ENCODE results near the gene RFX7. TPM values are rescaled to one million over a fixed set of nuclear protein-coding genes. Genes with fewer than 3 reads are reported as not detected.

The RFX7 gene
- total RNA-seq, 1 experiment from 2014 or later: 43.4 TPM

DNA sequence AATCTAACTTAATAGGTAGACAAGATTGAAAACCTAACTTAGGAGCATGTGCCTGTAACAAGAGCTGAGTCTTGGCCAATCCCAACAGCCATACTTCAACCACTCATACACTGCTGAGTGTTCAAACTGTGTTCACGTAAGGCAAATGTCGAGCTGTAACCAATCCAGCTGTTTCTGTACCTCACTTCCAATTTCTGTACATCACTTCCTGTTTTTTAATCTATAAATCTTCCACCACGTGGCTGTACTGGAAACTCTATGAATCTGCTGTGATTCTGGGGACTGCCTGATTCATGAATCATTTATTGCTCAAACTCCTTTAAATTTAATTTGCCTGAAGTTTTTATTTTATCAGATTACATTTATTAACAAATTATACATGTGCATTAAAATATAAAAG is 205.7 kb downstream of the RFX7 start:
- H3K23me2 ChIP-seq (ENCODE audit: insufficient read length, low read depth, low read length, poor library complexity, severe bottlenecking): no peaks in the 10 kb centered on the region
- no peak overlapping the region for H2BK20ac ChIP-seq (ENCODE audit: low read depth, low read length, poor library complexity, severe bottlenecking)
- H3K56ac ChIP-seq (ENCODE audit: insufficient read length, low read depth, low read length): no peak overlapping the region
- H3K27ac ChIP-seq (ENCODE audit: insufficient read length, low read depth, low read length): no peak overlapping the region
- no peak overlapping the region for H2AFZ ChIP-seq (ENCODE audit: low read length)
- no peak overlapping the region for H3K4me2 ChIP-seq (ENCODE audit: insufficient read depth, insufficient read length, low read length)
- H3K23ac ChIP-seq (ENCODE audit: insufficient read length, low read depth, low read length): no peak overlapping the region
- no peak overlapping the region for H2AK5ac ChIP-seq (ENCODE audit: insufficient read length, low read length)
- H4K8ac ChIP-seq (replicated peaks; ENCODE audit: insufficient read length, low read depth, low read length): no peak overlapping the region
- no peak overlapping the region for H4K91ac ChIP-seq (ENCODE audit: insufficient read length, low read depth, low read length)
- no peaks in the 10 kb centered on the region for H3K79me1 ChIP-seq (ENCODE audit: insufficient read depth, low read depth, low read length, poor library complexity, severe bottlenecking)
- Mint-ChIP-seq H3K4me1 (peaks cover 13% of the 10 kb centered on the region in 2 experiments), H3K4me3 (no peak overlapping the region), H3K9me3 (no peaks in the 10 kb centered on the region), H3K36me3 (ENCODE audit: insufficient read depth in 1 of 3, low read depth in 3 of 3) (no peaks in the 10 kb centered on the region), H3K27me3 (ENCODE audit: low read depth) (no peaks in the 10 kb centered on the region; the same call in 1 of the 2 replicates), H3K27ac (no peak overlapping the region)
- DNase-seq: no peak
- no peak overlapping the region for H2BK12ac ChIP-seq (ENCODE audit: insufficient read length, low read depth, low read length)
- peaks cover 3% of the 10 kb centered on the region; the same call in 1 of the 2 replicates for H3K4me1 ChIP-seq (ENCODE audit: insufficient read depth, low read length)
- H2BK5ac ChIP-seq (ENCODE audit: insufficient read length, low read length): no peak overlapping the region
- H3K79me2 ChIP-seq (ENCODE audit: insufficient read depth, low read length): no peaks in the 10 kb centered on the region
- no peak overlapping the region for H2BK120ac ChIP-seq (ENCODE audit: low read depth, low read length, poor library complexity, severe bottlenecking)
- no peak overlapping the region for H3T11ph ChIP-seq (ENCODE audit: low read length)
- TF ChIP-seq, protein P1, sequence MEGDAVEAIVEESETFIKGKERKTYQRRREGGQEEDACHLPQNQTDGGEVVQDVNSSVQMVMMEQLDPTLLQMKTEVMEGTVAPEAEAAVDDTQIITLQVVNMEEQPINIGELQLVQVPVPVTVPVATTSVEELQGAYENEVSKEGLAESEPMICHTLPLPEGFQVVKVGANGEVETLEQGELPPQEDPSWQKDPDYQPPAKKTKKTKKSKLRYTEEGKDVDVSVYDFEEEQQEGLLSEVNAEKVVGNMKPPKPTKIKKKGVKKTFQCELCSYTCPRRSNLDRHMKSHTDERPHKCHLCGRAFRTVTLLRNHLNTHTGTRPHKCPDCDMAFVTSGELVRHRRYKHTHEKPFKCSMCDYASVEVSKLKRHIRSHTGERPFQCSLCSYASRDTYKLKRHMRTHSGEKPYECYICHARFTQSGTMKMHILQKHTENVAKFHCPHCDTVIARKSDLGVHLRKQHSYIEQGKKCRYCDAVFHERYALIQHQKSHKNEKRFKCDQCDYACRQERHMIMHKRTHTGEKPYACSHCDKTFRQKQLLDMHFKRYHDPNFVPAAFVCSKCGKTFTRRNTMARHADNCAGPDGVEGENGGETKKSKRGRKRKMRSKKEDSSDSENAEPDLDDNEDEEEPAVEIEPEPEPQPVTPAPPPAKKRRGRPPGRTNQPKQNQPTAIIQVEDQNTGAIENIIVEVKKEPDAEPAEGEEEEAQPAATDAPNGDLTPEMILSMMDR (conservative IDR thresholded peaks at IDR 0.05): no peak
- no peaks in the 10 kb centered on the region for H3K27me3 ChIP-seq (ENCODE audit: insufficient read depth, low read length)
- H4K20me1 ChIP-seq (ENCODE audit: control insufficient read depth, insufficient read depth, insufficient read length): no peaks in the 10 kb centered on the region
- H3K18ac ChIP-seq (ENCODE audit: insufficient read length, low read depth, low read length): no peak overlapping the region
- no peak overlapping the region for H3K14ac ChIP-seq (ENCODE audit: insufficient read depth, low read length)
- H2BK15ac ChIP-seq (ENCODE audit: low read depth, low read length): no peak overlapping the region
- no peaks in the 10 kb centered on the region for H3K9me3 ChIP-seq (ENCODE audit: control insufficient read depth, low read depth, low read length)
- no peak overlapping the region for H3K4ac ChIP-seq (ENCODE audit: low read depth, low read length)
- H3K9ac ChIP-seq (ENCODE audit: extremely low read depth, insufficient read length, low read length): no peak overlapping the region
- H4K5ac ChIP-seq (ENCODE audit: insufficient read length, low read depth, low read length): no peak overlapping the region
- no CpG with 5 or more reads among the region's 3 CpGs for WGBS (ENCODE audit: extremely low coverage, insufficient read length, low lambda C conversion rate)

Other genes with a start within 250 kb of the RFX7 start
- 8.4 and 8.9 TPM in 2 replicates for gene TEX9, start 121.5 kb upstream of the RFX7 start, total RNA-seq (2021)
- 4.2 and 4.3 TPM in 2 replicates for gene MNS1, start 221.3 kb upstream of the RFX7 start, total RNA-seq (2021)

Measured in H9 (cell line).